HG02678 (cell line): ENCODE data around the gene SLC39A11.
"Not testable (repeated sequence)": the region's sequence is repeated elsewhere in the genome, so short reads cannot be mapped to it uniquely, and the experiment has no call there.

Experiments
- ATAC-seq: cut with Tn5 transposase; IDR thresholded peaks from one replicate; pipeline ENCODE4 v1.9.1; 2021; ENCODE audit warnings: mild to moderate bottlenecking, moderate library complexity; ENCODE audit not compliant: unreplicated experiment

SLC39A11 gene

GRCh38 chr17:72726936-72727335 lies 365.6 kb downstream of the SLC39A11 start:
- ATAC-seq = peak; percentile 96

- ATAC-seq = no peak
Measured at GRCh38 chr17:72725433-72726068, 366.9 kb downstream of the SLC39A11 start.

- no peak for ATAC-seq
Measured at GRCh38 chr17:72724267-72724666, 368.2 kb downstream of the SLC39A11 start.

DNA sequence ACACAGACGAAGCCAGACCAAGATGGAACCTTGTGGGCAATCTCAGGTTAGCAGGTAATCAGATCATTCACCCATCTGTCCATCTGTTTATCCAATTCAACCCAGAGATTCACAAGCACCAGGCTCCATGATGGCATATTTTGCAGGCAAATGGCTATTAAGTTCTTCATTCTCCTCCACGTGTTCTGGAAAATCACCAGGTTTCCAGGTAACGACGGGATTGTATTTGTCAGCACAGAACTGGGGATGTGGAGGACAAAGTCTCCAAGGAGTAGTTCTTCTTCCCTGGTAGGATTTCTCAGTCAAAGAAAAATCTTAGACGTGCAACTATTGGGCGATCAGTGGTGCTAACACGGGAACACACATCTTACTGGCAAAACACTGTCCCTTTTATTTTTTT lies 368.8 kb downstream of the SLC39A11 start:
- no peak for ATAC-seq

DNA sequence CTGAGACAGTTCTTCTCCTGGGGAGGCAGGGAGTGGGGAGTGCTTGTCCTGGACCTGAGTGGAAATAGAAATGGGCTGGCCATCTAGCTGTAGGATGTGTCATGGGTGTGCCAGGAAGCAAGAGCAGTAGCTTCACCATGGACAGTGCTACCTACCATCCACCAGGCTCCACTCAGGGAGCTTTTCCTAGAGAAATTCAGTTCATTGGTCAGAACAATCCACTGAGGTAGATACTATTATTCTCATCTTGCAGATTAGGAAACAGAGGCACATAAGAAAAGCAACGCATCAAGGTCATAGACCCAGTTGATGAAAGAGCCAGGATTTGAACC lies 372.0 kb downstream of the SLC39A11 start:
- no peak for ATAC-seq

DNA sequence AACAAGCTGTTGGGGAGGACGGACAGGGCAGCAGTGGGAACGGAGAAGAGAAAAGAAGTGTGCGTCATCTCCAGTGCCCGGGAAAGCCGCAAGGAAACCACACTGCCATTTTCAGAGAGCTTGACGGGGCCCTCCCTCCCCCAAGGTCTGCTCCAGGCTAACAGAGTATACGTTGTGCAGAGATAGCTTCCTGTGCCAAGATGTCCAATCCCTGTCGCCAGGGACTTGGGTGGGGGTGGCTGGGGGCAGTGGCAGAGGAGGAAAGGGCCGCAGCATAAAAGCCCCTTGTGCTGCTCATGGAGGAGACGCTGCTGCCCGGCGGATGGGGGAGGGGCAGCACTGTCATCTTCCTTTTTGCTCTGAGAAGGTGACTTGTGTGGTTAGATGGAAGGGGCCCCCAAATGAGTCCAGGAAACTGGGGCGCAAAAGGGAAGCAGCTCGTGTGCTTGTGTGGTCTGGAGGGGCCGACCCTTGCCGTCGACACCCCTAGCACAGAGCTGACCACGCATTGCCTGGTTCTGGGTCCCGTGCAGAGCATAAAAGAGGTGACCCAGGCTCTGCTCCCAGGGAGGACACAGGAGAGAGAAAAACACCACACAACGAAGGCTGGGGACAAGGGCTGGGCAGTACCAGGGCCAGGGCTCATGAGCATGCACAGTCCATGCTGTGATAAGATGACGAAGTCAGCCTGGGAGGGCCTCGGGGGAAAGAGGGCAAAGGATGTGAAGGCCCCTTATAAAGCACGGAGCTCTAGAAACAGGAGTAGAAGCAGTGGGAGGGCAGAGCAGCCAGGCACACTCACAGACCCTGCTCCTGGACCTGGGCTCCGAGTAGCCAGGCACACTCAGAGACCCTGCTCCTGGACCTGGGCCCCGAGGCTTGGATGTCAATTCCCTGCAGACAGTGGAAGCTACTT lies 372.7 kb downstream of the SLC39A11 start:
- ATAC-seq = no peak

- no peak for ATAC-seq
Measured at GRCh38 chr17:72719206-72719577, 373.3 kb downstream of the SLC39A11 start.

GRCh38 chr17:72717676-72718075 lies 374.8 kb downstream of the SLC39A11 start:
- no peak for ATAC-seq

DNA sequence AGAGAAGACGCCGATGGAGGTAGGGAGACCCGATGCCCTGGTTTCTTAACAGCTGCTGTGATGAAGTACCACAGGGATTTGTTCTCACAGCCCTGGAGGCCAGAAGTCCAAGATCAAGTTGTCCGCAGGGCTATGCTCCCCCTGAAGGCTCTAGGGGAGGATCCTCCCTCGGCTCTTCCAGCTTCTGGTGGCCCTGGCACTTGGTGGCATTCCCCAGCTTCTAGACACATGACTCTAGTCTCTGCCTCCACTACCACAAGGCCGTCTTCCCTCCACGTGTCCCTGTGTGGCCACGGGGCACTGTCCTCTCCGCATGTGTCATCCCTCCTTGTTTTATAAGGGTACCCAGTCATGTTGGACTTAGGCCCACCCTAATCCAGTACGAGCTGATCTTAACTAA lies 375.2 kb downstream of the SLC39A11 start:
- no peak for ATAC-seq

DNA sequence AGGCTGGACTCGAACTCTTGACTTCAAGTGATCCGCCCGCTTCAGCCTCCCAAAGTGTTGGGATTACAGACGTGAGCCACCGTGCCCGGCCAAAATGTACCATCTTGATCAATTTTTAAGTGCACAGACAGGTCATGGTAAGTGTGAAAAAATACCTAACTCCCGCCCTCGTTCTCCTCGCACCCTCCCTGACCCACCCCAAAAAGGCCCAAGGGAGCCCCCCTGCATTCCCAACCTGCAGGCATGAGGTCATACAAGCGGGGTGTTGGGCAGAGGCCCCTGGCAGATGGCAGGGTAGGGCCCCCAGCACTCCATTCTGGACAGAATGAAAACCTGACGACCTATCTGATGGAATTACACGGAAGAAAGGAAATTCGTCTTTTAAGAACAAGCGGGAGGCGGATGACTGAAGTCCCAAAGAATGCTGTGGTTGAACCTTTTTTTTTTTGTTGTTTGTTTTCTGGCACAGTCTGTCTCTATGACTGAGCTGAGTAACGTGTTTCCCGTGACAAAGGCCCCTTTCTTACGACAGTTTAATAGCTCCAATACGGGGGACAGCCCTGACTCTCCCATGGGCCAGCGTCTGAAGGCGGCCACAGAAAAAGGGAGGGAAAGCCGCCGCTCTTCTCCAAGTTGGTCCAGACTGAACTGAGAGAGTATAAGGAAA lies 376.4 kb downstream of the SLC39A11 start:
- no peak for ATAC-seq

DNA sequence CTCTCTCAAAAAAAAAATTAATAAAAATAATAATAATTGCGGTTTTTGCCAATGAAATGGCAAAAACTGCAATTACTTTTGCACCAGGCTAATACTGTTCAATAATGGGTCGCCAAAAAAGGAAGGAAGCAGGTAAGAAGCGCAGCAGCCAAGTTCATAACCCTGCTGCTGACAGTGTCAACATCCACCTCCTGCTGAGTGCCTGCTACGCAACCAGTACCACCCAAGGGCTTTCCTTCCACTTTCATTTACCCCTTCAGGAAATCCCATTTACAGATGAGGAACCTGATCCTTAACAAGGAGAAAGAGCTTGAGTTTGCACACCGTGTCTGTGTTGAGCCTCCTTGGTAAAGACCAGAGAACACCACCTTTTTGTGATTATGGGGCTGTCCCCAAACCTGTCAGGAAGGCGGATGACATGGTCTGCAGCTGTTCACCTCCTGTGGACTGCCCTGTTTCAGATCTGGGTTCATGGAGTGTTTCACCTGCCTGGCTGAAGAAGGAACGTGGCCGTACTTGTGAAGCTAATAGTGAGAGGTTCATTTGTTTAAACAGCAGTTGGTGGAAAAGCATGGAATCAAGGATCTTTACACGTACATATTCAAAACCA lies 378.0 kb downstream of the SLC39A11 start:
- peak; percentile 73 for ATAC-seq

DNA sequence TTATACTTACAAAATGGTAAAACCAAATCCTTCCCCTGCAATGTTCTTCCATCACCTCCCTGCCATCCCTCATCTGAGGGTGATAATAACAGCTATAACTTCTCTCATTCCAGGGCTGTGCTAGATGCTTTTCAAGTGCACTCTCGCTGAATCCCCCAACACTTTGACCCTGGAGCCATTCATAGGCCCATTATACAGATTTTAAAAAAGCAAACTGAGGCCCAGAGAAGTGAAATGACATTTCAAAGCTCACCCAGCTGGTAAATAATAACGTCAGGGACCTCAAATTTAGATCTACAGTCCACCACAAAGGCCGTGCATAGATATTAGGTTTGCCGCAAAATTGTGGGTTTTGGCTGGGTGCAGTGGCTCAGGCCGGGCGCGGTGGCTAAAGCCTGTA lies 378.8 kb downstream of the SLC39A11 start:
- ATAC-seq = no peak

DNA sequence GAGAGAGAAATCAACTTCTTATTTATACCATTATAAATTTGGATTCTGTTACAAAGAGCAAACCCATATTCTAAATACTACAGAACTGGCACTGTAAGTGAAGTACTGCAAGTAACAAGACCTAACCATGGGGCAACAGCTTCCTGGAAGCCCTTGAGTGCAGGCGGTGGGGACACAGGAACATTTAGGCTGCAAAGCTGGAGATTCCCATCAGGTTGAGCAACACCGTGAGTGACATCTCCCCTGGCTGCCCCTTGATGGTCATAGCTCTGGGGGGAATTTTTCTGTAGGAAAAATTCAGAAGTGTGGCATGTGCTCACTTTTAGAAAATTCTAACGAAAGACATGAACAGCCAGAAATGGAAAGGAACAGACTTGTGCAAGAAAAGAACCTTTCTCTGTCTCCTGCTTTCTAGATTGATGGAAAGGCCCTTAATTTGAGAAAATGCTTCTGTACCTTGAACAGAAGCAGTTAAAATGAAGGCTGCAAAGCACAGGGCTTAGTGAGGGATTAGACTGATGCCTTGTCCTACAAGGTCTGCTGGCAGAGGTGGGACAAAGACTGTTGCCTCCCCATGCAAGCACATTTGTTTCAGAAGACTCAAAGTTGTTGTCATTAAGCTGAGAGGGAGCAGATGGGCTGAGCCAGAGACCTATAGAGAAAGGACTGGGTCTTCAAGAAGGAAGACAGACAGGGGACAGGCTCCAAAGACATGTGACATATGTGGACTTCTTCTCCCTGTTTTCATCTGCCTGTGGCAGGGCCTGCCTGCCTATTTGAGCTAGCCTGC lies 380.8 kb downstream of the SLC39A11 start:
- no peak for ATAC-seq

GRCh38 chr17:72710834-72711233 lies 381.7 kb downstream of the SLC39A11 start:
- no peak for ATAC-seq

GRCh38 chr17:72710202-72710601 lies 382.3 kb downstream of the SLC39A11 start:
- no peak for ATAC-seq

DNA sequence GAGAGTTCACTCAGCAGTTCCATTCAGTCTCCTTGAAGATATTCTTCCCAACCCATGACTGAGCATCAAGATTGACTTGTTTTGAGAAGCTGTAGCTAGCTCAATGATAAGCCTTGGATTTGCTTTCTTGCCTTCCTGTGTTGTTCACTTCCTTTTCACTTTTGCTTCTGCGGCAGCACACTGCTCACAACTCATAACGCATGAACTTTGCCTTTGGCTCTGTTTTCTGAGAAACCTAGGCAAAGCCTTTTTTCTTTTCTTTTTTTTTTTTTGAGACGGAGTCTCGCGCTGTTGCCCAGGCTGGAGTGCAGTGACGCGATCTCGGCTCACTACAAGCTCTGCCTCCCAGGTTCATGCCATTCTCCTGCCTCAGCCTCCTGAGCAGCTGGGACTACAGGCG lies 383.8 kb downstream of the SLC39A11 start:
- ATAC-seq = not testable (repeated sequence)

- ATAC-seq = no peak
Measured at GRCh38 chr17:72707881-72708280, 384.6 kb downstream of the SLC39A11 start.

- no peak for ATAC-seq
Measured at GRCh38 chr17:72706396-72706981, 386.0 kb downstream of the SLC39A11 start.

DNA sequence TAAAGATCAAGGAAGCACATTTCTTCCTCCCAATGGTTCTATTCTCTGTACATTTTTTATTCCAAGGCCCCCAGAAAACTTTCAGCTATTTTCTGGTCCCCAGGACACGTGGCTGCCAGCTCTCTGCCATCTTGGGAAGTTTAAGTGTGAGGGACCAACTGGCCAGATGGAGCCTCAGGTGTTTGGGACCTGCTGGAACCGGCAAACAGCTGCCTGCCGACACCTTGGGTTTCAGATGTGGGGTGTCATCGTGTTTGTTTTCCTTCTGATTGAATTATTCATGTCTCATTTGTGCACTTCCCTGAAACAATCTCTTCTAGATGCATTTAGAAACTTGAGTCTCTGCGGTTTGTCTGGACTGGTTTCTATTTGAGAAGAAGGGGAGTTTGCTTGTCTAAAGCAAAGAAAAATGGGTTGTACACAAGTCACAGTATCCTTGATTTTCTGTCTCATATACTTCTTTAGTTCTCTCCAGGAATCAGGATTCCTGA lies 386.5 kb downstream of the SLC39A11 start:
- ATAC-seq = no peak

- no peak for ATAC-seq
Measured at GRCh38 chr17:72702998-72703397, 389.5 kb downstream of the SLC39A11 start.
